Left ventricle myocardium superior (tissue), 1 donor: ENCODE data around the gene CPT1A. TPM values are rescaled to one million over a fixed set of nuclear protein-coding genes. Genes with fewer than 3 reads are reported as not detected.
A peak's percentile ranks its signal among the peaks of the same experiment; 100 is the strongest.

ENCODE experiments used
- ATAC-seq: fragments of 200-7000 bp; cut with Tn5 transposase; one replicate; pipeline ENCODE4 v1.9.1; 2020; ENCODE audit warnings: mild to moderate bottlenecking, moderate library complexity
- DNase-seq: peaks from one replicate; pipeline ENCODE4 v3.0.0-alpha.2; 2020
- intact Hi-C: fragments of 100-400 bp; cut with micrococcal nuclease; formaldehyde crosslinking; loops from one replicate; pipeline ENCODE4 v1.11.0; 2022
- total RNA-seq: library from RNA; stranded (reverse); fragmentation: NEBNext Ultra II Directional; extraction: Animal tissue kit (Norgen Biotek cat#: 25700); gene quantifications from one replicate; pipeline ENCODE4 v1.2.1, GENCODE V29; 2021
- donor health status: DM: no; HTN: yes; CAD: no; lungs with severe emphysema.

Gene CPT1A
- total RNA-seq, 1 donor from 2014 or later, result 81.7 TPM

GRCh38 chr11:68837583-68838571 lies 3.8 kb downstream of the CPT1A start:
- ATAC-seq (no peak), DNase-seq (no peak)
- intact Hi-C loops, result no loop called here

- intact Hi-C loops, result no loop called here
- DNase-seq, result no peak
- ATAC-seq, result no peak
These were observed 6.0 kb downstream of the CPT1A start for GRCh38 chr11:68835749-68836148.

DNA sequence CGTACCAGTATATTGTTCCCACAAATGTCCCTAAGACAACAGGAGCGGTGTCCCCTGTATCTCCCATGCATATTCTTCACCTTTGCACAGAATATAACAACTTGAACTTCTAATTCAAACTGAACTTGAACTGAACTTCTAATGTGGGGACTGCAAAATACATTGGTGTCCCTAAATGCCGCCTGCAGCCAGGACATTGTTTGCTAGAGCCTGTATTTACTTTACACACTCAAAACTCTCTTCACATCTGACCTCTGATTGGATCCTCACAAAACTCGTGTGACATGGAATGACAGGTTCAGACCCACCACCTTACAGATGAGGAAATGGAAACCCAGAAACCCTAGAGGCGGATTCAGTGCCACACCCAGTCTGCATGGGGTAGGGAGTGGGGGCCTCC lies 6.4 kb downstream of the CPT1A start:
- intact Hi-C loops, result no loop called here
- DNase-seq (no peak), ATAC-seq (no peak)

- DNase-seq, result no peak
- intact Hi-C loops, result no loop called here
- ATAC-seq, result no peak
These were observed 9.1 kb downstream of the CPT1A start for GRCh38 chr11:68832476-68833181.

GRCh38 chr11:68831124-68831523 lies 10.6 kb downstream of the CPT1A start:
- DNase-seq (no peak), ATAC-seq (peak; percentile 26)
- intact Hi-C loops, result no loop called here

DNA sequence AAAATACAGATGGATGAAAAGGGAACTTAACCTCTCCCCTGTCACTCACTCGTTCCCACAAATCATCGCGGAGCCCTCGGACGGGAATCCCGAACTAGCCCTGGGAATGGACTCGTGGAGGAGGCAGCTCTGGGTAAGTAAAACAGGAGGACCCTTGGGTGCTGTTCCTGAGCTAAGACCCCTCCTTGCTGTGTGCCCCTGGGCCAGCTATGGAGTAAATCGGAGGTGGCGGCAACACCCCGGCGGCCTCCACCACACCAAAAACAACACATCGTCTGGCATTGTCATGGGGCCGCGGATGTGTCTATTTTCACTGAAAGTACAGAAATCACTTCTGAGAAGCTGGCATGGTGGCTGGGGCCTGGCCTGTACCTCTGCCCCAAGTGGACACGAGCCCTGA lies 12.1 kb downstream of the CPT1A start:
- no peak for ATAC-seq
- intact Hi-C loops, result no loop called here
- DNase-seq, result no peak

- DNase-seq (no peak), ATAC-seq (no peak)
- intact Hi-C loops, result no loop called here
These were observed 12.8 kb downstream of the CPT1A start for GRCh38 chr11:68828957-68829356.

DNA sequence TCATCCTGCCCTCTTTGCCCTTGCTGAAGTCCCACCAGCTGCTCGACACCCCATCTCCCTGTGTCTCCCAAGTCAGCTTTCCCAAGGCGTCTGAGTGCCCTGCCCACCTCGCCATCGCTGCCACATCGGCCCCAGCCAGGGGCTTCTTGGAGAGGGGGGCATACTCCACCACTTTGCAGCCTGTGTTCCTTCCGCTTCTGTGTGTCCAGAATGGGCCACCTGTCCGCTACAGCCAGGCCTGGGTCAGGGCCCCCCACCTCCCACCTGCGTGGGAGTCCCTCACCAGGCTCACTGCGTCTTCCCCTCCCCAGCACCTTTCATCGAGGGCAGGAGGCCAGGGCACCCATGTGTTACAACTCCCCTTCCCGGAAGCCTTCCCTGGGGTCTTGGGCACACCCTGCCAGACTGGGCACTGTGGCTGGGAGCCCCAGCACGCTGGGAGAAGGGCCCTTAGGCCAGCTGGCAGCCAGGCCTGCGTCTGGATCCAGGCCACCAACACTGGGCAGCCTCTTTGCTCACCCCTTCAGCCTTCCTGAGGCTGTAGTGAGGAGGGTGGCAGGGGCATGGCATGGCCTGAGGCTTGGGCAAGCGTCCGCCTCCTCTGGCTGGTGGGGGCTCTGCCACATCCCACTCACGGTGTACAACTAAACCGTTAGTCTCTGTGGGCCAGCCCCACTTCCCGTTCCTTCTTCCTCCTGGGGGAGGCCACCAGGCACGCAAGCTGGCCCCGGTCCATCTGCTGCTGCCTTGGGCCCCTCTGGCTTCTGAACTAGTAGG lies 13.4 kb downstream of the CPT1A start:
- DNase-seq, result peak; percentile 78
- intact Hi-C loops, result no loop called here
- peak; percentile 83 for ATAC-seq

- ATAC-seq (no peak), DNase-seq (no peak)
- intact Hi-C loops, result no loop called here
These were observed 14.0 kb downstream of the CPT1A start for GRCh38 chr11:68827733-68828132.

GRCh38 chr11:68826726-68827125 lies 15.0 kb downstream of the CPT1A start:
- ATAC-seq, result no peak
- intact Hi-C loops, result no loop called here
- no peak for DNase-seq

GRCh38 chr11:68825571-68825970 lies 16.1 kb downstream of the CPT1A start:
- DNase-seq, result no peak
- intact Hi-C loops, result no loop called here
- no peak for ATAC-seq

GRCh38 chr11:68822546-68822945 lies 19.2 kb downstream of the CPT1A start:
- DNase-seq (no peak), ATAC-seq (no peak)
- intact Hi-C loops, result no loop called here

- ATAC-seq (no peak), DNase-seq (no peak)
- intact Hi-C loops, result no loop called here
These were observed 20.0 kb downstream of the CPT1A start for GRCh38 chr11:68821670-68822069.

GRCh38 chr11:68819362-68819761 lies 22.4 kb downstream of the CPT1A start:
- no peak for DNase-seq
- ATAC-seq, result peak; percentile 29

GRCh38 chr11:68818181-68818580 lies 23.5 kb downstream of the CPT1A start:
- ATAC-seq (no peak), DNase-seq (no peak)
- intact Hi-C loops, result no loop called here

More at GRCh38 chr11:68819362-68819761, 22.4 kb downstream of the CPT1A start:
- intact Hi-C loops, result no loop called here

DNA sequence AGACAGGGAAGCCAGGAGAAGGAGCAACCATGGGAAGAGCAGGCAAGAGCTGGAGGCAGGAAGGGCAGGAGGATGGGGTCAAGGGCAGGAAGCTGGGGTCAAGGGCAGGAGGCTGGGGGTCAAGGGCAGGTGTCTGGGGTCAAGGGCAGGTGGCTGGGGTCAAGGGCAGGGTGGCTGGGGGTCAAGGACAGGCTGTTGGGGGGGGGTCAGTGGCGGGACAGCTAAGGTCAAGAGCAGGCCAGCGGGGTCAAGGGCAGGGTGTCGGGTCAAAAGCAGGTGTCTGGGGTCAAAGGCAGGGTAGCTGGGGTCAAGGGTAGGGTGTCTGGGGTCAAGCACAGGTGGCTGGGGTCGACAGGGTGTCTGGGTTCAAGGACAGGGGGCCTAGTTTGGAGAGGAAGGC lies 24.2 kb downstream of the CPT1A start:
- intact Hi-C loops, result no loop called here
- ATAC-seq (no peak), DNase-seq (no peak)

DNA sequence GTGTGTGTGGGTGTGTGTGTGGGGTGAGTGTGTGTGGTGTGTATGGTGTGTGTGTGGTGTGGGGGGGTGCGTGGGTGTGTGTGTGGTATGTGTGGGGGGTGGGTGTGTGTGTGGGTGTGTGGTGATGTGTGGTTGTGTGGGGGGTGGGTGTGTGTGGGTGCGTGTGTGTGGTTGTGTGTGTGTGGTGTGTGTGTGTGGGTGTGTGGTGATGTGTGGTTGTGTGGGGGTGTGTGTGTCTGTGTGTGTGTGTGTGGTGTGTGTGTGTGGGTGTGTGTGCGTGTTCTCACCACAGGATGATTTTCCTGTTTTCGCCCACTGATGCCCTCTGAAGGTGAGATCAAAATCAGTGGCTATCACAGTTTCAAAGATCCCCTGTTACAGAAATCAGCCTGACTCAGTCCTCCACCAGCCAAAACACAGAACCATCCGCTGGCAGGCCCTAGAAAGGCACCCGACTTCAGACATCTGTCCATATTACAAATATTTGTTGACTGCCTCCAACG lies 24.7 kb downstream of the CPT1A start:
- DNase-seq, result no peak
- intact Hi-C loops, result no loop called here
- no peak for ATAC-seq

DNA sequence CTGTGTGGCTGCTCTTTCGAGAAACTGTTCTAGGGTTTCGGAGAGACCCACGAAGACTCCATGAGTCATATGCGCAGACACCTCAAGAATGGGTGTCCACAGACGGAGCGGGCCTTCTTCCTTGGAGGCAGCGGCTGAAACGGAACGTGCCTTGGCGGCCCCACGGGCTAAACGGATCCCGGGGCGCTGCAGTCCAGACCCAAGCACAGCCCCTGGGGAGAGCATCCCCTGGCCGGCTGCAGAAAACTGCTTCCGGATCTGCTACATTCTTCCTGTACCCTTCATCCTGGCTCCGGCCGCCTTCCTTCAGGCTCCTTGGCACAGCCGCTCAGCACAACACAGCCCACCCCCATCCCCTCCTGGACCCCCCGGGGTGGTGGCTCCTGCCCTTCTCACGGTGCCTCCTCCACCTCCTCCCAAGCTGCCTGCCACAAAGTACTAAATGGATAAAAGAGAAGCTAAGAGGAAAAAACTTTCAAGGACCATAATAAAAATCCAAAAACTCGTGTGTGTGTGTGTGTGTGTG lies 25.4 kb downstream of the CPT1A start:
- intact Hi-C loops, result no loop called here
- no peak for DNase-seq
- no peak for ATAC-seq

GRCh38 chr11:68813773-68814172 lies 27.9 kb downstream of the CPT1A start:
- DNase-seq (no peak), ATAC-seq (no peak)
- intact Hi-C loops, result no loop called here
